DOHH2 (cell line): ENCODE measurements around the gene TNFSF9.

Experiments used
- H3F3A ChIP-seq: fragments of 200-600 bp; sonication (generic), shearing (Covaris generic); 2 replicates; pipeline ENCODE4 v1.6.0; 2016; ENCODE audit warnings: antibody characterized with exemption, mild to moderate bottlenecking; ENCODE audit not compliant: control insufficient read depth, insufficient read depth
- H3K27ac ChIP-seq: fragments of 200-600 bp; sonication (generic); 2 replicates; pipeline ENCODE4 v1.5.1; 2014; ENCODE audit warnings: low read depth, mild to moderate bottlenecking, low read length, moderate library complexity
- H3K27me3 ChIP-seq: fragments of 200-600 bp; sonication (generic); 2 replicates; pipeline ENCODE4 v1.6.1; 2014; ENCODE audit warnings: mild to moderate bottlenecking, low read length, mixed read lengths; ENCODE audit not compliant: control insufficient read depth
- H3K36me3 ChIP-seq: fragments of 200-600 bp; sonication (generic); 2 replicates; pipeline ENCODE4 v1.6.1; 2014; ENCODE audit warnings: mild to moderate bottlenecking, low read length, moderate library complexity, mixed read lengths; ENCODE audit not compliant: control insufficient read depth
- H3K4me1 ChIP-seq: fragments of 200-600 bp; sonication (generic); 2 replicates; pipeline ENCODE4 v1.6.1; 2014; ENCODE audit warnings: mild to moderate bottlenecking, low read length, mixed read lengths; ENCODE audit not compliant: control insufficient read depth
- H3K4me2 ChIP-seq: fragments of 200-600 bp; sonication (generic); 2 replicates; pipeline ENCODE4 v1.6.0; 2014; ENCODE audit warnings: mild to moderate bottlenecking, low read length, moderate library complexity
- H3K4me3 ChIP-seq: fragments of 200-600 bp; sonication (generic); 2 replicates; pipeline ENCODE4 v1.5.1; 2014; ENCODE audit warnings: mild to moderate bottlenecking, low read length, mixed read lengths
- H3K79me2 ChIP-seq: fragments of 200-600 bp; sonication (generic); 2 replicates; pipeline ENCODE4 v1.6.1; 2014; ENCODE audit warnings: mild to moderate bottlenecking, low read length, mixed read lengths; ENCODE audit not compliant: control insufficient read depth
- H3K9me2 ChIP-seq: fragments of 200-600 bp; sonication (generic); replicated peaks from 2 replicates; pipeline ENCODE4 v1.6.1; 2014; ENCODE audit warnings: mild to moderate bottlenecking, low read length, mixed read lengths; ENCODE audit not compliant: control insufficient read depth
- H3K9me3 ChIP-seq: fragments of 200-600 bp; sonication (generic); 2 replicates; pipeline ENCODE4 v1.6.1; 2014; ENCODE audit warnings: antibody characterized with exemption, low read length, mixed read lengths; ENCODE audit not compliant: control insufficient read depth, insufficient read depth
- H4K20me1 ChIP-seq: fragments of 200-600 bp; sonication (generic); 2 replicates; pipeline ENCODE4 v1.6.0; 2014; ENCODE audit warnings: low read depth, mild to moderate bottlenecking, antibody characterized with exemption, low read length, moderate library complexity; ENCODE audit not compliant: control insufficient read depth, insufficient read depth
- CTCF ChIP-seq: fragments of 200-600 bp; sonication (generic); IDR thresholded peaks from one replicate; pipeline ENCODE4 v1.5.1; 2014; ENCODE audit warnings: antibody characterized with exemption, mild to moderate bottlenecking, low read depth, low read length; ENCODE audit not compliant: poor library complexity, severe bottlenecking
- EZH2phosphoT487 ChIP-seq: fragments of 200-600 bp; sonication (generic); IDR thresholded peaks from 2 replicates; pipeline ENCODE4 v1.6.1; 2017; ENCODE audit warnings: borderline replicate concordance, mild to moderate bottlenecking, antibody characterized with exemption, low read length, moderate library complexity, mixed read lengths

The TNFSF9 gene

GRCh38 chr19:6568010-6568526, 37.2 kb downstream of the TNFSF9 start:
- Histone ChIP-seq H3F3A (no peaks in the 10 kb centered on the region), H3K4me3 (no peak overlapping the region), H3K4me2 (no peak overlapping the region), H3K27ac (no peak overlapping the region), H3K9me3 (peaks cover 34% of the 10 kb centered on the region), H3K27me3 (0 out of 2 replicates have a peak, but pooled peaks cover 4% of the 10 kb centered on the region), H3K79me2 (no peaks in the 10 kb centered on the region), H4K20me1 (no peaks in the 10 kb centered on the region), H3K36me3 (no peaks in the 10 kb centered on the region), H3K9me2 (no peaks in the 10 kb centered on the region), H3K4me1 (peaks cover 4% of the 10 kb centered on the region; the same call in 1 of the 2 replicates)
- TF ChIP-seq CTCF: no peak
- no peak for TF ChIP-seq EZH2phosphoT487

DNA sequence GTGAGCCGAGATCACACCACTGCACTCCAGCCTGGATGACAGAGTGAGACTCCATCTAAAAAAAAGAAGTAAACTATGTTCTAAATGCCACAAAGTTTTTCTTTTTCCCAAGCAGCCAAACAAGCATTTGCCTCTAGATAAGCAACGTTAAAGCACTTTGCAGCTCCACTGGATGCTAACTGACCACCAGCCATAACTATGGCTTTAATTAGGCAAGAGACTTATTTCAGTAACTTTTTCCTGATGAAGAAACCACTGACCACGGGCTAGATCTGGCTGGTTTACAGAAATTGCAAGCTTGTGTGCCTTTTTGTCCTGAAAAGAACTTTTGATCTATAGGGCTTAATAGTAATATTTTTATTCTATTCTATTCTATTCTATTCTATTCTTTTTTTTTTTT, 38.0 kb downstream of the TNFSF9 start:
- Histone ChIP-seq H3K27ac (no peak overlapping the region), H3K79me2 (no peaks in the 10 kb centered on the region), H3K4me3 (no peak overlapping the region), H3K27me3 (0 out of 2 replicates have a peak, but pooled peaks cover 4% of the 10 kb centered on the region), H3K36me3 (no peaks in the 10 kb centered on the region), H3K4me2 (no peak overlapping the region), H3K9me3 (peaks cover 34% of the 10 kb centered on the region), H3K9me2 (no peaks in the 10 kb centered on the region), H3K4me1 (peaks cover 8% of the 10 kb centered on the region), H4K20me1 (no peaks in the 10 kb centered on the region), H3F3A (no peaks in the 10 kb centered on the region)
- TF ChIP-seq CTCF (no peak), EZH2phosphoT487 (no peak)

- no peak for TF ChIP-seq CTCF
- TF ChIP-seq EZH2phosphoT487: no peak
- Histone ChIP-seq H3K4me1 (peaks cover 27% of the 10 kb centered on the region), H3K36me3 (no peaks in the 10 kb centered on the region), H3K4me2 (no peak overlapping the region), H3K9me3 (peaks cover 25% of the 10 kb centered on the region), H4K20me1 (no peaks in the 10 kb centered on the region), H3K79me2 (no peaks in the 10 kb centered on the region), H3K27me3 (0 out of 2 replicates have a peak, but pooled peaks cover 4% of the 10 kb centered on the region), H3K9me2 (no peaks in the 10 kb centered on the region), H3K27ac (no peak overlapping the region), H3K4me3 (no peak overlapping the region), H3F3A (no peaks in the 10 kb centered on the region)
Measured at GRCh38 chr19:6570764-6571163, 39.9 kb downstream of the TNFSF9 start.
